Activated T-helper 9 cell treated with anti-CD3 and anti-CD28 coated beads, Interleukin-2, amount 50 U/mL, for 16 hours (primary cell): ENCODE data around the gene SEMA4G.
A peak's percentile ranks its signal among the peaks of the same experiment; 100 is the strongest.

Source experiments
- DNase-seq: peaks from one replicate; pipeline ENCODE4 v3.0.0-alpha.2; 2020; ENCODE audit warnings: low read depth

The SEMA4G gene

DNA sequence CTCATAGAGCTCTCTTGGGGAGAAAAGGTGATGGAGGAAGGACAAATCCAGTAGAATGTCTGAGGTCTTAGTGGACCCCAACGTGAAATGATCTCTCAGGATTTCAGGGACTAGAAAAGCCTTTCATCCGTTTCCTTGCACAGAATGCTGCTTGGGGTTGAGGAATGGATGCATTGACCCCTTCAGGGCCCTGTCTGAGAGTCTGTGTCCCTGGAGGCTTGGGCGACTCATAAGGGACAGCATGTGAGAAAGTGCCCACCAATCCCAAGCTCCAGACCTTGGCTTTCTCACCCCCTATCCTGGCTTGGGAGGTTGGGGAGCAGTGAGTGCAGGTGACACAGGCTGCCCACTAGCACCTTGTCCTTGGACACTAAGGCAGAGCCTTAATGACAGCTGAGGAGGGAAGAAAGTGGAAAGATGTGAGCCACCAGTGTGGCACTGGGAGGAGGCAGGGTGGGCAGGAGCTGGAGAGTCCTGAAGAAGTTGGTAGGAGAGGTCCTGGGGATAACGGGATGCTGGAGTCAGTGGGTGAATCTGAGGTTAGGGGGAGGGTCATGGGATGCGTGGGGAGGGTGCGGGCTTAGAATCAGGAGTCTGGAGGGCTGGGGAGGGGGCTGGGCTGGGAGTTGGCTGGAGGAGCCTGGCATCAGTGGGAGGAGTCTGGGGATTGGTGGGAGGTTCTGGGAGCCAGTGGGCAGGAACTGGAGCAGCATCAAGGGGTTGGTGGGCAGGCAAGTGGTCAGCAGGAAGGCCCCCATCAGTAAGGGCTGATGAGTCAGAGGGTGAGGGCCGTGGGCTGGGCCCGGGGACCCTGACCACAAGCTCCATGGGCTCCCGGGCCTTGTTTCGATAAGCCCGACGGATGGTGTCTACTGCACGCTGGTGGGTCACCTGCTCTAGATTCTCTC lies 38.9 kb downstream of the SEMA4G start:
- DNase-seq: no peak

DNA sequence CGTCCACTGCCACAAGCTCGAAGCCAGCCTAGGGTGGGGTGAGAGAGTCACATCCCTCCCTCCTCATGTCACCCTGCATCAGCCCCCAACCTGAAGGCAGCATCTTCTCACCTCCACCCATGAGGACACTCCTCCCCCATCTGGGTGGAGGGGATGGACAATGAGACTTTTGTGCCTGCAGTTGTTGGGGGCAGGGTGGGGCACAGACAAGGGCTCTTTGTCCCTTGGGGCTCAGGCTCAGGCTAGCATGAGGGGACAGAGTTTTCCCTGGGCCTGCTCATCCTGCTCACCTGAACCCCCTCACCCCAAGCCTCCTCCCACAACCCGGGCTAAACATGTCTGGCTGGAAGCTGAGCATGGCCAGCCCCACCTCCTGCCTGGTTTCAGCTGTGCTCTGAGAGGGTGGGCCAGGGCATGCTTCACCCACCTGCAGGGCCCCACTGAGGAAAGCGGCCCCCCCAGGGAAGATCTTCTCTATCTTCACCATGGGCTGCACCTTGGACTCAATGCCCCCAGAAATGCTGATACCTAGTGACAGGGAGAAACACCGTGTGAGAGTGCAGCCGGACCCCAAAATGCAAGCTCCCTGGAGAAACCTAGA lies 39.6 kb downstream of the SEMA4G start:
- no peak for DNase-seq

DNA sequence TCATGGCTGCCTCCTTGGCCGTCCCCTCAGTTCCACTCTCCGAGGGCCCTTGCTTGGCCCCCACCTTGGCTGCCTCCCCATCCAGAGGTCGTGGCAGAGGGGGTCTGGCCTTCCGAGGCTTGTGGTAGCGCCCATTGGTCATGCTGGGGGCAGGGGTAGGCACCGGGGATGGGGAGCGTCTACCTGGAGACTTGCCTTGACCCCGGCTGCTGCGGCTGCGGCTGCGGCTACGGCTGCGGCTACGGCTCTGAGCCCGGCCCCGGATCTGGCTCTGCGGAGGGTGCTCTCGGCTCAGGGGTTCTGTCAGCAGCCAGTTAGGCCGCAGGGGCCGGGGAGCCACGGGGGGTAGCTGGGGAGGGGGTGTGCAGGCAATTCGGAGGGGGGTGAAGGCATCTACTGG lies 41.0 kb downstream of the SEMA4G start:
- DNase-seq: no peak

DNA sequence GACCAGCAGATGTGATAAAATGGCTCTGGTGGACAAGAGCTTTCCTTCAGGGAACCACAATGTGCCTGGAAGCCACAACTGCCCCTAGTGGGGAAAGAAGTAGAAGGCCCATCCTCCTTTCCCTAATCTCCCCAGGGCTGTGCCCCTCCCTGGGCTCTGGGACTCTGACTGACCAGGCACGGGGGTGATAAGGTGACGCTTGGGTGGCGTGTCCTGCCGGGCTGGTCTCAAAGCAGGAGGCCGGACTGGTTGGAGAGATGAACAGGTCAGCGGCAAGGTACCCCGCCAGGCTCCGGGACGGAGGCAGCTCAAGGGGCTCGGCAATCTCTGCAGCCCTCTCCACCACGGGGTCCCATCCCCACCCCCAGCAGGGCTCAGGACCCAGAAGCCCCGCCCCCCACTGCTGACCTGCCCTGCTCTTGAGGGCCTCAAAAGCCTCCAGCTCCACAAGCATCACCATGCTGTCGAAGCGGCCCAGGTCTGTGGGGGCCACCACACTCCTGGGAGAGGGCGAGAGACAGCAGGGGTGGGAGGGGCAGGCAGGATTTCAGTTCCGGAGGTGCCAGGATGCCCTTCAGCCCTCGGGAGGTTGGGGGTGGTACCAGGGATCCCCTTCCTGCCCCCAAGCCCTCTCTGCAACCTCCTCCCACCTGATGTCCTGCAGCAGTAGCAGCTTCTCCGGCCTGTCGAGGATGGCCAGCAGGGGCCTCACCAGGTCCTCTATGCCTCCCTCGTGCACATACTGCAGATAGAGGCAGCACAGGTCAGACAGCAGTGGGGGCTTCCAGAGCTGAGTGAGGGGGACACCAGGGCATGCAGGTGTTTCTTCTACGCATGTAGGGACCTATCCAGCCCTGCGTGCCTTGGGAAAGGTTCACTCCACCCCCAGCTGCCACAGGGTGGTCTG lies 42.5 kb downstream of the SEMA4G start:
- no peak for DNase-seq

DNA sequence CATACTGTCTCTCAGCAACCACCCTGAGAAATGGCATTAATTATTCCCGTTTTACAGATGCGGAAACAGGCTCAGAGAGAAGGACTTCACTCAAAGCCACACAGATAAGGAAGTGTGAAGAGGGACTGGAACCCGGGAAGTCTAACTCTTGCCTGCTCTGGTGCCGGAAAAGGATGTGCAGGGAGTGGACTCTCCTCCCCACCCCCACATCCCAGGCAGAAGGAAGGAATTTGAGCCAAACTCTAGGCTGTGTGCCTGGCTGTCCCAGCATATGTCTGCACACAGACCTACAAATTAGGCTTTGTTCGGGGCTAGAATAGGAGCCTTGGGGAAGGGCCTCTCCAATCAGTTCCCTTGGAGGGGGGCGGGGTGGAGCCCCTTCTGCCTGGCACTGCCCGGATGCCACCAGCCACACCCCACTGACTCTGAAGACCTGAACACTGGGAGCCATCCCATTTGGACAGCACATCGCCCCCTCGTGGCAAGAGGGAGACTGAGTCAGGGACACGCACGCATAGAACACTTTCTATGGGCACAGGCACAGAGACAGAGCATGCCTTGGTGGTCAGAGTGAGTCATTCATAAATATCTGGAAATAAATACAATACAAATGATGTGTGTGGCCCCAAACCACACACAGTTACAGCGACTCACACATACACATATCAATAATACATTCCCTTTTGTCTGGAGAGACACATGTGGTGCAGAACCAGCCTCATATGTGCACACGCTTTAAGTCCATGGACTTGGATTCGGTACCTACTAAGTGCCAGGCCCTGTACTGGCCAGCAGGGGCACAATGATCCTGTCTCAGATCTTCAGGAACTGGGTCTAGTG lies 43.4 kb downstream of the SEMA4G start:
- DNase-seq: peak; percentile 69

DNA sequence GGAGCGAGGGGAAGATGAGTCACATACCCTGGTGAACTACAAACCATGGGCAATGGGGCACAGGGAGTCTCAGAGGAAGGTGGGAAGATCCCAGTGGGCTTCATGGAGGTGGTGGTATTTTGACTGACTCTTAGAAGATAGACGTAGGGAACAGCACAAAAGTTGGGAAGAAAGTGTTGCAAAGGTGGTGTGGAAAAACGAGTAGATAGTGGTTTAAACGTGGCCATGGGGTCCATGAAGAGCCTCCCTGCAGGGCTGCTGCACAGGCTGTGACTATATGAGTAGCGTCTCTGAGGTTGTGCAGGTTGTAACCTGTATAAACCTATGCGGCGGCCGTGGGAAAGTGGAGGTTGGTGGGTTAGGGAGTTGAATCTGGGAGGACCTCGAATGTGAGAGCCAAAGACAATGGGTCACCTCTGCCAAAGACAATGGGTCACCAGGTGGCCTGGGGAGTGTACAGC lies 44.1 kb downstream of the SEMA4G start:
- DNase-seq: no peak

DNA sequence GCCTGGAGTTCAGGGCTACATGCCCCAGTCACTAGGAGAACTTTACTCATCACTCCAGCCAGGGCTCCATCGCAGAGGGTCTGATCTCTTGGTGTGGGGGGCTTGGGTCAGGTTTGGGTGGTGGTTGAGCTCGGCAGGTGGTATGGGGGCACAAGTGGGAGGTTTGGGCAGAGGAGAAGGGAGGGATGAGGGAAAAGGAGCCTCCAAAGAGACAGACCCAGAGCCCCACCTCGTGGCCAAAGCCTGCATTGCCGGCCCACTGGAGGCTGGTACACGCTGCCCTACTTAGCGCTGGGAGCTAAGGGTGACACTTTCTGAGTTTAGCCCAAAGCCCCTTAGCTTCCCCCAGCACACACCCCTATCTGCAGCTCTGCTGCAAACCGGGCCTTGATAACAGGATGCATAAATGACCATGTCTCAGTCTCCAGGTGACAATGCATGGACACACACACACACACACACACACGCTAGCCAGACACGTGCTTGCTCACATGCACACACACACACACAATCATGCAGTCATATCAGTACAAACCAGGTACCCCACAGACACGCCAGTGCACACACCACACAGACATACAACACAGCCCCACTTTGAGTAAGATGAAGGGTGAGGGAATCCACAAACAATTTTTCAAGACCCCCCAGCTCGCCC lies 45.1 kb downstream of the SEMA4G start:
- peak; percentile 61 for DNase-seq

DNA sequence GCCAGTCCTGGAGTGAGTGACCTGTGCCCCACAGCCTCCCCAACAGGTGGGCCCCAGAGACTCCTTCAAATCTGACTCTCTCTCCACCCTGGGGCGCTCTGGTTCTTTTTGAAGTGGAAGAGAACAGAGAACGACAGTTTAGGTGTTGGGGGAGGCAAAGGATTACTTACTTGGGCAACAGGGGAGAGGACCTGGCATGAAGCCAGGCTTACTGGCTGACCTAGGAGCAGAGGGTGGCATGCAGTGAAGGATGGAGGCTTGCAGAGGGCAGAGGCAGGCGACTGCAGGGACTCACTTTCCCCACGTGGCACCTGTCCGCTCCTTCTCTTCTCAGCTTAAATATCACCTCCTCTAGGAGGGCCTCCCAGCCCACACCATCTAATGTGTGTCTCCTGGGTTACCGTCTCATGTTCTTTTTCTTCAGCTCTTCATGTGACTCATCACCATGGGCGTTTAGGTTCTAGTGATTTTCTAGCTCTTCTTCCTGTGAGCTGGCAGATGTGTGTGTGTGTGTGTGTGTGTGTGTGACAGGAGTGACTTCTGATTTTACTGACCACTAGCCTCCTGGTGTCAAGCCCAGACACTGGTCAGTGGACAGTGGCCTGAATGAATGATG lies 45.8 kb downstream of the SEMA4G start:
- DNase-seq: no peak

DNA sequence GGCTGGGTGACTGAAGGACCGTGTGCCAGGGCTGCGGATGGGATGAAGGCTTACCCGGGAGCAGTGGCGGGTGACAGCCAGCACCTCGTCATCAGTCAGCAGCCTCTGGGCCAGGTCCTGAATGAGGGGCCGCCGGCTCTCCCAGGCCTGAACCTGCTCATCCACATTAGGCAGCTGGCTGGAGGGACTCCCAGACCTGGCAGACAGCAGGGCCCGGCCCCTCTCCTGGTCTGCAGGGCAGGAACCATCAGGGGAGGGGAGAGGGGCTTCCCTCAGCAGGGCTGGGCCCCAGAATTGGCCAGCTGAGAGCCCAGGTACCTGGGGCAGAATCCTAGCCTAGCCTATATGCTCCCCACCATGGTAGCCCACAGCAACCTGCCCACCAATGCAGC lies 46.3 kb downstream of the SEMA4G start:
- DNase-seq: no peak

DNA sequence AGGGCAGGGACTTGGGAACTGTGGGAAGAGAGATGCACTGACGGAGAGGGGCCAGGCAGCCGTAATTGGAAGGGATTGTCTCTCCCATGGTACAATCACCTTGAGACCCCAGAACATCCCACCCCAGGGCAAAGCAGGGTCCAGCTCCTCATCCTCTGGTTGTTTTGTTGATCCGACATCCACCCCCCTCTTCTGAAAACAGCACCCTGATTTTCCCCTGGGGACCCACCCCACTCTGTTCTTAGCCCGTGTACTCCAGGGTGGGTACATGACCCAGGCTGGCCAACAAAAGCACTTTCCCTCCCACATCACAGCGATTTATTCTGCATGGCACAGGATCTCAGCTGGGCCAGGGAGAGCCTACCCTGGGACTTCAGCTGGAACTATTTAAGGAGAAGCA lies 47.5 kb downstream of the SEMA4G start:
- no peak for DNase-seq

DNA sequence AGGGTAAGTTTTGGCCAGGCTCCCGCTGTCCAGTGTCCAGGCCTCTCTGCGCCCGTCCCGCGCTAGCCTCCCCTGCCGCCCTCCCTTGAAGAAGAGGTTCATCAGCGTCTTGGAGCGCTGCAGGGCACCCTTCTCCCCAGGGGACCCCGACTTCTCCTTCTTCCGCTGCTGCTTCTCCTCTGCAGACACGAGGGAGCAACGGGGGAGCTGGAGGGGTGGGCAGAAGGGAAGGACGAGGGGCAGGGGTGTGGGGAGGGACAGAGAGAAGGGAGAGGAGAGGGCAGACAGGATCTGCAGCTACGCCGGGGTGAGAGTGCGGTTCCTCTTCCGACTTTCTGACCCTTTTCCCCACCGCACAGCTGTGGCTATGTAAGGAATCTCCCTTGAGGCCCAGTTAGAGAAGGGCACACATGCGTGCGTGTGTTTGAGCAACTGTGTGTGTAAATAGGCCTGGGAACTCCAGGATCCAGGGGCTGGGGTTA lies 48.9 kb downstream of the SEMA4G start:
- no peak for DNase-seq

DNA sequence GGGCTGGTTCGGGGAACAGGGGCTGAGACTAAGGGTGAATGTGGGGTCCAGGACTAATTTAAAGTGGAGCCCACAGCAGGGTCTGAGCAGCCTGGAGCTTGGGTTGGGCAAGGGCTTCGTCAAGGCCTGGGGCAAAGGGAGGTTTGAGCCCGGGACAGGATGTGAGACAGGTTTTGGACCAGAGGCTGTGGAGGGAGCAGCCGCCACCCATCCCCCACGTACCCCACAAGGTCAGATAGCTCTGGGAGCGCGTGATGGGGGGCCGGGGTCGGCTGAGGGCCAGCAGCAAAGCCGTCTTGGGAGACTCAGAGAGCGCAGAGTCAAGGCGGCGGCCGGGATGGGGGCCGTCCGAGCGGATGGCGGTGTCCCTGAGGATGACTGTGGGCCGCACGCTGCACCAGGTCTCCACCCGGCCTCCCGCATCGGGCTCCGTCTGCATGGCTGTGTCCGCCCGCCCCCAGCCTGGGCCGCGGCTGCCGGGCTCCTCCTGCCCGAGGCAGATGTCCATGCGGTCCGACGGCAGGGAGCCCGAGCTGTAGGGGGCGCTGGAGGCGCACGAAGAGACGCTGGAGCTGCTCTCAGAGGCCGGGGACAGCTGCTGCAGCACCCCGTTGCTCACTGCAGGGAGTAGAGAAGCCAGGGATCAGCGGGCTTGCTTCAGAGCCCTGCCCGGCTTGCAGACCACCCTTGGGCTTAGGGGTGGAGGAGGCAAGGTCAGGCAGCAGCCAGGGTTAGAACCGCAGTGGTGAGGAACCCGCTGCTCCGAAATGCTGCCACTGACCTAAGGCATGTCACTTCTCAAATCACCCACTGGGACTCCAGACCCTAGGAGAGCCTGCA lies 49.5 kb downstream of the SEMA4G start:
- DNase-seq: peak; percentile 59
